ENCODE results near the gene FBXO22.
A peak's percentile ranks its signal among the peaks of the same experiment; 100 is the strongest.
"Not testable (repeated sequence)": the region's sequence is repeated elsewhere in the genome, so short reads cannot be mapped to it uniquely, and the experiment has no call there.

FBXO22 gene

GRCh38 chr15:75903331-75904239, at the start of gene FBXO22:
Gene FBXO22, plus strand, starts transcription at chr15:75903878. Its CDS starts 86 bp downstream, at chr15:75903964.
- DNase-seq, result peak; percentile 68

GRCh38 chr15:75857886-75858285, 45.8 kb upstream of the FBXO22 start:
- DNase-seq, result no peak

- no peak for DNase-seq
Observed at GRCh38 chr15:75861750-75862402, 41.8 kb upstream of the FBXO22 start.

GRCh38 chr15:75862796-75863195, 40.9 kb upstream of the FBXO22 start:
- no peak for DNase-seq

GRCh38 chr15:75864213-75865059, 39.2 kb upstream of the FBXO22 start:
- DNase-seq, result no peak

GRCh38 chr15:75866045-75866444, 37.6 kb upstream of the FBXO22 start:
- DNase-seq, result not testable (repeated sequence)

- DNase-seq, result no peak
Observed at GRCh38 chr15:75866916-75867315, 36.8 kb upstream of the FBXO22 start.

GRCh38 chr15:75867449-75867848, 36.2 kb upstream of the FBXO22 start:
- no peak for DNase-seq

- DNase-seq, result no peak
Observed at GRCh38 chr15:75868019-75868418, 35.7 kb upstream of the FBXO22 start.

- DNase-seq, result no peak
Observed at GRCh38 chr15:75869446-75869845, 34.2 kb upstream of the FBXO22 start.

GRCh38 chr15:75871589-75871988, 32.1 kb upstream of the FBXO22 start:
- not testable (repeated sequence) for DNase-seq

GRCh38 chr15:75872403-75872990, 31.2 kb upstream of the FBXO22 start:
- DNase-seq, result no peak

GRCh38 chr15:75884041-75884440, 19.6 kb upstream of the FBXO22 start:
- DNase-seq, result no peak

- DNase-seq, result no peak
Observed at GRCh38 chr15:75887178-75887577, 16.5 kb upstream of the FBXO22 start.

GRCh38 chr15:75891895-75892294, 11.8 kb upstream of the FBXO22 start:
- no peak for DNase-seq

- no peak for DNase-seq
Observed at GRCh38 chr15:75895731-75896130, 7.9 kb upstream of the FBXO22 start.

GRCh38 chr15:75900577-75900976, 3.1 kb upstream of the FBXO22 start:
- DNase-seq, result no peak

GRCh38 chr15:75902129-75902557, 1.5 kb upstream of the FBXO22 start:
- DNase-seq, result peak; percentile 27

GRCh38 chr15:75905231-75905630, 1.6 kb downstream of the FBXO22 start:
- no peak for DNase-seq

- DNase-seq, result not testable (repeated sequence)
Observed at GRCh38 chr15:75910355-75910754, 6.7 kb downstream of the FBXO22 start.

- no peak for DNase-seq
Observed at GRCh38 chr15:75916978-75917377, 13.3 kb downstream of the FBXO22 start.

GRCh38 chr15:75918135-75918534, 14.5 kb downstream of the FBXO22 start:
- DNase-seq, result no peak

GRCh38 chr15:75920079-75920478, 16.4 kb downstream of the FBXO22 start:
- no peak for DNase-seq
